GM18951 (cell line): ENCODE data around the gene PJVK.

ENCODE experiments used
- POLR2A ChIP-seq: IDR thresholded peaks from 4 replicates; pipeline ENCODE4 v1.6.1; 2011; ENCODE audit warnings: mild to moderate bottlenecking; ENCODE audit not compliant: insufficient read length, insufficient read depth; ENCODE audit errors: extremely low read depth
- in situ Hi-C: fragments of 300-500 bp; cut with MboI; formaldehyde crosslinking; loops from one replicate; pipeline ENCODE4 v1.12.0; 2022; ENCODE audit warnings: low sequenced_read_pairs, mixed read lengths, inconsistent platforms; ENCODE audit not compliant: unreplicated experiment

The PJVK gene

GRCh38 chr2:178479275-178479616 is 28.1 kb downstream of the PJVK start:
- in situ Hi-C loops: no loop called here
- no peak for TF ChIP-seq POLR2A

DNA sequence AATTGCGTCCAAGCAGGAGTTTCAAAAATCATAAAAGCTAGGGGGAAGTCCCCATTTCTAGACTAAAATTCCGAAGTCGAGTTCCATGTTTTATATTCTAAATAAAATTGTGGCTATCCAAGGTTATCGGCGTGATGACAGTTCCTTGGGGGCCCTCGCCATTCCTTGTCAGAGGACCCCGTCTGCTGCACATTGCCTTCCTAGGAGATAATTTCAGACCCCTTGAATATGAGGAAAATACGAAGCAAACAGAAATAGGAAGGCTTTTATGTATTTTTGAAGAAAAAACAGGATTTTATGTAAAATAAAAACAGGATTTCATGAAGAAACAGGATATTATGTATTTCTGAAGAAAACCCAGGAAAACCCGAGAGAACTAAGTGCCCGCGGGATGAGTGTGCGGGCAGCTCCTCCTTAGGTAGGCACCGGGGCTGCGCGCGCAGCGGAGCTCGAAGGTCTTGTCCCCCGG is 28.6 kb downstream of the PJVK start:
- TF ChIP-seq POLR2A: no peak
- in situ Hi-C loops: no loop called here

DNA sequence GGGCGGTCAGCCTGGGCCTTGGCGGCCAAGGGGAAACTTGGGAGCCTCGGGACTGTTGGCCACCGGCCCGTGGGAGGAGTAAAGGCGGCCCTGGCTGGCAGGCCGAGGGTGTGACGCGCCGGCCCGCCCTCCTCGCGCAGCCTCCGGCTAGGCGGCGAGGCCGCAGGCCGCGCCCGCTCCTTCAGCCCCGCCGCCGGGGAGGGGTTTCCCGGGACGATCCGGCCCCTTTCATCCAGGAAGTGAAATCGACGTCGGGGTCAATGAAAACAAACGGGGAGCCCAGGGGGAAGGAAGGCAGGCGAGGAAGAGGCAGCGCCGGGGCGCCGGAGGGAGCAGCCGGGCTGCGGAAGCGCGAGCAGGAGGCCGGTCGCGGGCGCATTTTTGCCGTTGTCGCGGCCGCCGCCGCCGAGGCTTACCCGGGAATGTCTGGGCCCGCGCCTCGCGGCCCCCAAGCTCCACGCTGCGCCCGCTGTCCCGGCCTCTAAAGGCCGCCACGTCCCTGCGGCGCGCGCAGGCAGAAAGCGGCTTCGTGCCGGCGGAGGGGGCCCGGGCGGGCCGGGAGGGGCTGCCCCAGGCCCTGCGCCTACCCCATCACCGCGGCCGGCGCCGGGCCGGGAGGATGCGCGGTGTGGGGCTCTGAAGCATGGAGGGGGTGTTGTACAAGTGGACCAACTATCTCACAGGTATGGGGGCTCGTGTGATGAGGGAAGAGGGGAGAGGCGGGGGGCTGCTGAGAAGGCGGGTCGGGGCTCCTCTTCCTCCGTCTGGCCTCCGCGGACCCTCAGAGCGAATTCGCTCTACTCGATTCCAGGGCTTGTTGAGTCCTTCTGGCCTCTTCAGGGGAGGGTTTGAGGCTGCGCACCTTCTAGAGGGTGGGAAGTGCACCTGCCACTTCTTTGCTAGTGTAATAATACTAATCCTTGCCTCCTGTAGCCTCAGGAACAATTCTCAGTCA is 29.3 kb downstream of the PJVK start, which contains the start of gene PLEKHA3:
Gene PLEKHA3, plus strand, starts transcription at position 231 of the 955 bp plus-strand sequence. Its CDS starts 413 bp downstream, at position 644.
- peak; percentile 62 for TF ChIP-seq POLR2A
- in situ Hi-C loops: no loop called here

DNA sequence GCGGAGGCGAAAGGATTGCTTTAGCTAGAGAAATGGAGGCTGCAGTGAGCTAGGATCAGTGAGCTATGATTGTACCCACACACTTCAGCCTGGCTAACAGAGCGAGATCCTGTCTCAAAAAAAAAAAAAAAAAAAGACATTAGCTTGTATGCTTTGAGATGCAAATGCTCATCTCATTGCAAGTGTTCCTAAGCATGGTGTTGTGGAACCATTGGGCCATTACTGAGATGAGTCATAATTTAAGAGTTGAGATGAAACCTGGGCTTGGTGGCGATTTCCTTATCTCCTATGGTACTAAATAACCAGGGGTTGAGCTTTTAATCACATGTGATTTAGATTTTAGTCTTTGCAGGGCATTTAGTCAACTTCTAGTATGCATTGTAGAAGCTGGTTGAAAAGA is 31.3 kb downstream of the PJVK start:
- no peak for TF ChIP-seq POLR2A
- in situ Hi-C loops: no loop called here

DNA sequence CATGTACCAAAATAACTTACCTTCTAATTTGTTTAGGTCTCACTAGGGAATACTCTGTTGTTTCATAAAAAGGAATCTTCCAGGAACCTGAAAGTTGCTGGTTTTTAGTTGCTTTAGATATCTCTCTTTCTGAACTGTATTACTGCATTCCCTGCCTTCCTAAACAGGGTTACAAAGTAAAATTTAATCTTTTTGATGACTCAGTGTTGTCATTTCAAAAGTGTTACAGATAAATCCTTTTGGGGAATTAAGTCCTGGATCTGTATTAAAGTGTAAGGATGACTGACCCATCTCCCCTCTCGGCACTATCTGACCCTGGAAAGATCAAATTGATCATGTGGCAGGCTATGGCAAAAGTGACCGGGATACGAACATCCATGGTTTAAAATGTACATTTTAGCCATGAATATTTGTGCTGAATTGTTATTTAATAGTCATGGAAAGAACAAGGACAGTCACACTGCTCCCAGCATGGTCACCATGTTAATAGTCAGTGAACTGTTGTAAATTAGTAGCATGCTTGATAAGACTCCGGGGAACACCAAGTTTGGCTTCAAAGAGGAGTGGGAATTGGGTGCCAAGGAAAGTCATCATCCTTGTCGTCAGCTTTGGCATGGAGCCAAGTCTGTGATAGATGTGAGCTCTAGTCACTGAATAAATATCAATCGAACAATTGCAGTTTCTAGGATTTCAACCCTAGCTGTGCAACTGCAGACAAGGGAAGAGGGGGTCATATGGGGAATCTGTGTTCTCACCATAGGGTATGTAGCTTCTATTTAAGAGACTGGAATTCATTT is 33.3 kb downstream of the PJVK start:
- in situ Hi-C loops: no loop called here
- TF ChIP-seq POLR2A: no peak

GRCh38 chr2:178485356-178485755 is 34.2 kb downstream of the PJVK start:
- in situ Hi-C loops: no loop called here
- no peak for TF ChIP-seq POLR2A

DNA sequence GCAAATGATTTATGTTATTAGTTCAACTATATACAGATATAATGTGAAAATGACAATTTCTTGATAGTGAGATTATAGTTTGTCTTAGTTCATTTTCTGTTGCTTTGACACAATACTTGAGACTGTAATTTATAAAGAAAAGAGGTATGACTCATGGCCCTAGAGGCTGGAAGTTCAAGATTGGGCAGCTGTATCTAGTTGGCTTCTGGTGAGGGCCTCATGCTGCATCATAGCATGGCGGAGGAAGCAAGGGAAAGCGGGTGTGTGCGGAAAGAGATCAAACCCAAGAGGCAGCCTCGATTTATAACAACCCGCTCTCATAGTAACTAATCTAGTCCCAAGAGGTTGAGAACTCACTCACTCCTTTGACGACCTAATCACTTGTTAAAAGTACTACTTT is 40.4 kb downstream of the PJVK start:
- no peak for TF ChIP-seq POLR2A
- in situ Hi-C loops: no loop called here

DNA sequence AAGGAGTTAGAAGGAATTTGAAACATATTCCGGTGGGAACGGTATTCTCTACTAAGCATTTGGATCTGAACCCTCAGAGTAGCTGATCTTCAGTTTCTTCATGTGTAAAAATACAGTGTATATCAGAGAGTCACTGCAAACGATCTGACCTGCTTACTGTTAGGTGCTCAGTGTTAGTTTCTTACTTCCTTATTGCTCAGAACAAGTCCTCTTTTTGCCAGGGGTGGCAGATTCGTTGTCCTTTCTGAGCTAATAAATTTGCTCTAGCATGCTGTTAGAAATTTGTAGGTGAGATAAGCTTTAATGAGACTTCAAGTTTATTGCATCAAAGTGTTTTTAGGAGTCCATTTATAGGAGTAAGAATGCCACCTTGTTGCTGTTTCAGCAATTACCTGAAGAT is 44.9 kb downstream of the PJVK start:
- no peak for TF ChIP-seq POLR2A
- in situ Hi-C loops: no loop called here

DNA sequence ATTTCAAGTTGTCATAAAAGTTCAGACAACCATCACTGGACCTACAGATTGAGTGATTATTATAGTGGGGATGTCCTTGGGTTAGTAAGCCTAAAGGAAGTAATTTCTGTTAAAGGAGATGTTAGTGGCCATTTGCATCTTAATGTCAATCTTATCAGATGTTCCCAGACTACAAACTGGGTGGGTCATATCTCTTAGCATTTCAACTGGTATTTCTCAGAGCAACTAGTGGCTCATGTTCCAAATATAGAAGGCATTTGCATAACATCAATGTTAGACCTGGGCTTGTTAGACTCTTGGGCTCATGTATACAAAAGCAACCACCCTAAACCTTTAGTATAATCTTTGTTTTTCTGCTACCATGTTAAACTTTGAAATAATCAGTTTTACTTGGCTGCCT is 47.0 kb downstream of the PJVK start:
- no peak for TF ChIP-seq POLR2A
- in situ Hi-C loops: no loop called here

- in situ Hi-C loops: no loop called here
- TF ChIP-seq POLR2A: no peak
These were observed 48.5 kb downstream of the PJVK start for GRCh38 chr2:178499640-178500039.

DNA sequence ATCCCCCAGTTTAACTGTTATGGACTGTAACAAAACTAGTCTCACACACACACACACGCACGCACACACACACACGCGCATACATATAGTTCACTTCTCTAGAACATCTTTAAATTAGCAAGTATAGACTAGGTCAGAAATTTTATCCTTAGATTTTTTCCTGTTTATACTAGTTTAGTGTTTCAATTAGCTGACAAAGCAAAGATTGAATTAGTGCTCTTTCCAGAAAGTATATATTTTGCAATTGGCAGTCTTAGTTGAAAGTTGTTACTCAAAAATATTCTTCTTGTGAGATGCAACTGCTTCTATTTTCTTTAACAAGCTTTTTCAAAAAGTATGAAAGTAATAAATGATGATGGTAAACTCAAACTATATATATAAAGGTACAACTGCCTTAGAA is 51.6 kb downstream of the PJVK start:
- in situ Hi-C loops: no loop called here
- no peak for TF ChIP-seq POLR2A

GRCh38 chr2:178506101-178506500 is 54.9 kb downstream of the PJVK start:
- in situ Hi-C loops: no loop called here
- TF ChIP-seq POLR2A: no peak

- in situ Hi-C loops: no loop called here
- TF ChIP-seq POLR2A: no peak
These were observed 55.3 kb downstream of the PJVK start for GRCh38 chr2:178506524-178506923.
